SK-N-SH treated with all-trans-retinoic acid at 6 μM for 48 hours (cell line): ENCODE measurements around the gene PHYH.

Source experiments
- ARNTL ChIP-seq: fragments of 450-650 bp; formaldehyde crosslinking; IDR thresholded peaks from 2 replicates; pipeline ENCODE4 v1.5.0; 2020; ENCODE audit warnings: low read depth, mild to moderate bottlenecking, moderate library complexity, borderline replicate concordance
- BACH2 ChIP-seq: fragments of 250-450 bp; sonication (Bioruptor Pico); IDR thresholded peaks from 2 replicates; pipeline ENCODE4 v1.9.0; 2021; ENCODE audit warnings: mild to moderate bottlenecking, borderline replicate concordance
- CREB5 ChIP-seq: fragments of 250-450 bp; sonication (Bioruptor Pico); IDR thresholded peaks from 2 replicates; pipeline ENCODE4 v1.5.1; 2020; ENCODE audit warnings: low read depth, mild to moderate bottlenecking, moderate library complexity
- ESRRG ChIP-seq: fragments of 250-450 bp; sonication (Bioruptor Pico); IDR thresholded peaks from 2 replicates; pipeline ENCODE4 v1.6.1; 2021; ENCODE audit warnings: mild to moderate bottlenecking
- ISL1 ChIP-seq: fragments of 250-450 bp; sonication (Bioruptor Pico); IDR thresholded peaks from 2 replicates; pipeline ENCODE4 v2.1.2; 2022; ENCODE audit warnings: mild to moderate bottlenecking, moderate library complexity
- OSR1 ChIP-seq: fragments of 250-450 bp; sonication (Bioruptor Pico); IDR thresholded peaks from 2 replicates; pipeline ENCODE4 v1.8.0; 2022; ENCODE audit warnings: moderate library complexity, mild to moderate bottlenecking, inconsistent platforms
- PATZ1 ChIP-seq: fragments of 250-450 bp; sonication (Bioruptor Pico); IDR thresholded peaks from 2 replicates; pipeline ENCODE4 v1.8.0; 2020; ENCODE audit warnings: mild to moderate bottlenecking, moderate library complexity, borderline replicate concordance
- POU6F1 ChIP-seq: fragments of 250-450 bp; sonication (Bioruptor Pico); IDR thresholded peaks from 2 replicates; pipeline ENCODE4 v1.8.0; 2021; ENCODE audit warnings: low read depth, mild to moderate bottlenecking, moderate library complexity, borderline replicate concordance
- TOX ChIP-seq: fragments of 250-450 bp; sonication (Bioruptor Pico); IDR thresholded peaks from 2 replicates; pipeline ENCODE4 v1.8.0; 2021; ENCODE audit warnings: mild to moderate bottlenecking, moderate library complexity, borderline replicate concordance
- ZFP30 ChIP-seq: fragments of 450-650 bp; formaldehyde crosslinking; IDR thresholded peaks from 2 replicates; pipeline ENCODE4 v1.5.0; 2022; ENCODE audit warnings: mild to moderate bottlenecking, moderate library complexity
- ZNF565 ChIP-seq: fragments of 450-650 bp; formaldehyde crosslinking; conservative IDR thresholded peaks from 2 replicates; pipeline ENCODE4 v1.5.0; 2020; ENCODE audit warnings: low read depth, mild to moderate bottlenecking, moderate library complexity

- TF ChIP-seq TOX (CRISPR knock-in tag) (no peak), POU6F1 (CRISPR knock-in tag) (no peak), BACH2 (CRISPR knock-in tag) (no peak), ARNTL (CRISPR knock-in tag) (no peak), ESRRG (CRISPR knock-in tag) (no peak), PATZ1 (CRISPR knock-in tag) (no peak), CREB5 (CRISPR knock-in tag) (no peak), ZFP30 (CRISPR knock-in tag) (no peak), ISL1 (CRISPR knock-in tag) (no peak), ZNF565 (CRISPR knock-in tag) (no peak), OSR1 (CRISPR knock-in tag) (no peak)
Observed at GRCh38 chr10:13262433-13262832, 37.4 kb downstream of the PHYH start.
